H9 (cell line): Measurements from ENCODE around the gene ZSCAN30. TPM values are rescaled to one million over a fixed set of nuclear protein-coding genes. Genes with fewer than 3 reads are reported as not detected.

ENCODE experiments used
- DNase-seq: peaks from one replicate; pipeline ENCODE4 v3.0.0-alpha.2; 2017
- H2AFZ ChIP-seq: one replicate; pipeline ENCODE4 v1.6.1; 2013; ENCODE audit warnings: mild to moderate bottlenecking, low read length, control low read depth, moderate library complexity
- H2AK5ac ChIP-seq: 2 replicates; pipeline ENCODE4 v1.6.1; 2013; ENCODE audit warnings: low read length, control low read depth, mixed read lengths; ENCODE audit not compliant: insufficient read length
- H2BK120ac ChIP-seq: one replicate; pipeline ENCODE4 v1.6.1; 2013; ENCODE audit warnings: low read depth, mild to moderate bottlenecking, low read length, control low read depth, inconsistent platforms; ENCODE audit not compliant: poor library complexity, severe bottlenecking
- H2BK12ac ChIP-seq: 2 replicates; pipeline ENCODE4 v1.6.1; 2013; ENCODE audit warnings: low read length, control low read depth, mixed read lengths, low read depth; ENCODE audit not compliant: insufficient read length
- H2BK15ac ChIP-seq: 2 replicates; pipeline ENCODE4 v1.6.1; 2013; ENCODE audit warnings: low read depth, low read length, control low read depth
- H2BK20ac ChIP-seq: one replicate; pipeline ENCODE4 v1.6.1; 2013; ENCODE audit warnings: low read depth, mild to moderate bottlenecking, low read length, control low read depth, inconsistent platforms; ENCODE audit not compliant: poor library complexity, severe bottlenecking
- H2BK5ac ChIP-seq: 2 replicates; pipeline ENCODE4 v1.6.1; 2013; ENCODE audit warnings: low read length, control low read depth, mixed read lengths; ENCODE audit not compliant: insufficient read length
- H3K14ac ChIP-seq: 2 replicates; pipeline ENCODE4 v1.6.1; 2013; ENCODE audit warnings: low read length, control low read depth; ENCODE audit not compliant: insufficient read depth
- H3K18ac ChIP-seq: 2 replicates; pipeline ENCODE4 v1.6.1; 2013; ENCODE audit warnings: low read depth, mild to moderate bottlenecking, mixed read lengths, low read length, control low read depth; ENCODE audit not compliant: insufficient read length
- H3K23ac ChIP-seq: 2 replicates; pipeline ENCODE4 v1.6.1; 2013; ENCODE audit warnings: low read length, control low read depth, mixed read lengths, low read depth; ENCODE audit not compliant: insufficient read length
- H3K23me2 ChIP-seq: 2 replicates; pipeline ENCODE4 v1.6.1; 2013; ENCODE audit warnings: low read depth, mild to moderate bottlenecking, mixed read lengths, low read length, control low read depth; ENCODE audit not compliant: insufficient read length, poor library complexity, severe bottlenecking
- H3K27ac ChIP-seq: 2 replicates; pipeline ENCODE4 v1.5.1; 2013; ENCODE audit warnings: low read length, control low read depth, mixed read lengths, low read depth; ENCODE audit not compliant: insufficient read length
- H3K27me3 ChIP-seq: 2 replicates; pipeline ENCODE4 v1.6.1; 2013; ENCODE audit warnings: low read length, control low read depth, inconsistent platforms; ENCODE audit not compliant: insufficient read depth
- H3K4ac ChIP-seq: 2 replicates; pipeline ENCODE4 v1.6.1; 2013; ENCODE audit warnings: low read depth, mild to moderate bottlenecking, control low read depth, inconsistent platforms, low read length, moderate library complexity
- H3K4me1 ChIP-seq: 2 replicates; pipeline ENCODE4 v1.6.1; 2013; ENCODE audit warnings: low read length, control low read depth, inconsistent platforms; ENCODE audit not compliant: insufficient read depth
- H3K4me2 ChIP-seq: 2 replicates; pipeline ENCODE4 v1.6.1; 2013; ENCODE audit warnings: low read length, control low read depth, mixed read lengths; ENCODE audit not compliant: insufficient read length, insufficient read depth
- H3K56ac ChIP-seq: 2 replicates; pipeline ENCODE4 v1.6.1; 2013; ENCODE audit warnings: low read depth, mild to moderate bottlenecking, mixed read lengths, low read length, control low read depth; ENCODE audit not compliant: insufficient read length
- H3K79me1 ChIP-seq: 2 replicates; pipeline ENCODE4 v1.6.1; 2013; ENCODE audit warnings: low read depth, mild to moderate bottlenecking, moderate library complexity, low read length, control low read depth, inconsistent platforms; ENCODE audit not compliant: insufficient read depth, poor library complexity, severe bottlenecking
- H3K79me2 ChIP-seq: 2 replicates; pipeline ENCODE4 v1.6.1; 2013; ENCODE audit warnings: low read length, control low read depth, inconsistent platforms; ENCODE audit not compliant: insufficient read depth
- H3K9ac ChIP-seq: 2 replicates; pipeline ENCODE4 v1.6.1; 2013; ENCODE audit warnings: low read length, control low read depth, mixed read lengths; ENCODE audit not compliant: insufficient read length; ENCODE audit errors: extremely low read depth
- H3K9me3 ChIP-seq: one replicate; pipeline ENCODE4 v1.6.1; 2013; ENCODE audit warnings: low read depth, low read length, inconsistent platforms; ENCODE audit not compliant: control insufficient read depth
- H3T11ph ChIP-seq: one replicate; pipeline ENCODE4 v1.6.1; 2013; ENCODE audit warnings: mild to moderate bottlenecking, low read length, control low read depth, inconsistent platforms
- H4K20me1 ChIP-seq: one replicate; pipeline ENCODE4 v1.6.1; 2013; ENCODE audit not compliant: control insufficient read depth, insufficient read length, insufficient read depth
- H4K5ac ChIP-seq: 2 replicates; pipeline ENCODE4 v1.6.1; 2013; ENCODE audit warnings: low read depth, mild to moderate bottlenecking, mixed read lengths, low read length, control low read depth; ENCODE audit not compliant: insufficient read length
- H4K8ac ChIP-seq: replicated peaks from 2 replicates; pipeline ENCODE4 v1.6.1; 2013; ENCODE audit warnings: low read length, control low read depth, mixed read lengths, low read depth; ENCODE audit not compliant: insufficient read length
- H4K91ac ChIP-seq: 2 replicates; pipeline ENCODE4 v1.6.1; 2013; ENCODE audit warnings: low read depth, mild to moderate bottlenecking, moderate library complexity, mixed read lengths, low read length, control low read depth; ENCODE audit not compliant: insufficient read length
- H3K27ac Mint-ChIP-seq, 3 experiments: 2 replicates in 2 of 3; 3 replicates in 1 of 3; pipeline ENCODE4 v1.8.0; 2020 to 2021; ENCODE audit warnings: mixed read lengths in 3 of 3, mild to moderate bottlenecking in 1 of 3, moderate library complexity in 1 of 3
- H3K27me3 Mint-ChIP-seq: 2 replicates; pipeline ENCODE4 v1.8.0; 2021; ENCODE audit warnings: low read depth, mild to moderate bottlenecking, moderate library complexity, mixed read lengths
- H3K36me3 Mint-ChIP-seq, 3 experiments: 2 replicates in 2 of 3; 3 replicates in 1 of 3; pipeline ENCODE4 v1.8.0; 2020 to 2021; ENCODE audit warnings: low read depth in 3 of 3, mixed read lengths in 3 of 3; ENCODE audit not compliant: insufficient read depth in 1 of 3
- H3K4me1 Mint-ChIP-seq, 2 experiments: 2 replicates each; pipeline ENCODE4 v1.8.0; 2020; ENCODE audit warnings: mixed read lengths in 2 of 2
- H3K4me3 Mint-ChIP-seq, 2 experiments: 2 replicates in 1 of 2; 3 replicates in 1 of 2; pipeline ENCODE4 v1.8.0; 2020 to 2021; ENCODE audit warnings: mild to moderate bottlenecking in 2 of 2, mixed read lengths in 2 of 2, moderate library complexity in 1 of 2
- H3K9me3 Mint-ChIP-seq, 2 experiments: 2 replicates in 1 of 2; 3 replicates in 1 of 2; pipeline ENCODE4 v1.8.0; 2020; ENCODE audit warnings: mild to moderate bottlenecking in 2 of 2, mixed read lengths in 2 of 2, moderate library complexity in 1 of 2
- total RNA-seq: library from RNA; stranded (reverse); gene quantifications from 2 replicates; pipeline ENCODE4 v1.2.1, GENCODE V29; 2021
- TF ChIP-seq, protein P1 (sequence below): fragments of 200-600 bp; sonication (generic); conservative IDR thresholded peaks from 3 replicates; pipeline ENCODE4 v1.8.0; 2021; ENCODE audit warnings: antibody characterized with exemption, mild to moderate bottlenecking

ZSCAN30 gene
- total RNA-seq, 1 experiment from 2014 or later: 11.6 TPM

DNA sequence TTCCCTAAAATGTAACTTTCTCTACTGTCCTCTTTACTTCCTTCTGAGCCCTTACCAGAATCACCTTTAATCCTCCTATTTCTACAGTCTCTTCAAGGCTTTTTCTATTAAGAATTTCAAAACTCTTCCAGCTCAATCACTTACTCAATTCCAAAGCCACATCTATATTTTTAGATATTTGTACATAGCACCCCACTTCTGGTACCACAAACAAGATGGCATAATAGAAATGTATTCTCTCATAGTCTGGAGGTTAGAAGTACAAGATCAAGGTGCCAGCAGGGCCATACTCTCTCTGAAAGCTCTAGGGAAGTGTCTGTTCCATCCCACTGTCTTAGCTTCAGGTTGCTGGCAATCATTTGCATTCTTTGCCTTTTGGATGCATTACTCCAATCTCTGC lies 11.1 kb downstream of the ZSCAN30 start:
- no peaks in the 10 kb centered on the region for H3K79me1 ChIP-seq
- no peak overlapping the region for H3K27ac ChIP-seq
- no peak overlapping the region for H3T11ph ChIP-seq
- TF ChIP-seq, protein P1, sequence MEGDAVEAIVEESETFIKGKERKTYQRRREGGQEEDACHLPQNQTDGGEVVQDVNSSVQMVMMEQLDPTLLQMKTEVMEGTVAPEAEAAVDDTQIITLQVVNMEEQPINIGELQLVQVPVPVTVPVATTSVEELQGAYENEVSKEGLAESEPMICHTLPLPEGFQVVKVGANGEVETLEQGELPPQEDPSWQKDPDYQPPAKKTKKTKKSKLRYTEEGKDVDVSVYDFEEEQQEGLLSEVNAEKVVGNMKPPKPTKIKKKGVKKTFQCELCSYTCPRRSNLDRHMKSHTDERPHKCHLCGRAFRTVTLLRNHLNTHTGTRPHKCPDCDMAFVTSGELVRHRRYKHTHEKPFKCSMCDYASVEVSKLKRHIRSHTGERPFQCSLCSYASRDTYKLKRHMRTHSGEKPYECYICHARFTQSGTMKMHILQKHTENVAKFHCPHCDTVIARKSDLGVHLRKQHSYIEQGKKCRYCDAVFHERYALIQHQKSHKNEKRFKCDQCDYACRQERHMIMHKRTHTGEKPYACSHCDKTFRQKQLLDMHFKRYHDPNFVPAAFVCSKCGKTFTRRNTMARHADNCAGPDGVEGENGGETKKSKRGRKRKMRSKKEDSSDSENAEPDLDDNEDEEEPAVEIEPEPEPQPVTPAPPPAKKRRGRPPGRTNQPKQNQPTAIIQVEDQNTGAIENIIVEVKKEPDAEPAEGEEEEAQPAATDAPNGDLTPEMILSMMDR: no peak
- Mint-ChIP-seq H3K4me1 (no peaks in the 10 kb centered on the region), H3K27ac (no peak overlapping the region), H3K9me3 (peaks cover 51 to 54% of the 10 kb centered on the region in 2 experiments), H3K4me3 (no peak overlapping the region), H3K36me3 (peaks cover 21 to 46% (median 38%) of the 10 kb centered on the region in 3 experiments), H3K27me3 (no peaks in the 10 kb centered on the region; the same call in 1 of the 2 replicates)
- H3K9me3 ChIP-seq: peaks cover 37% of the 10 kb centered on the region
- no peak for DNase-seq
- no peak overlapping the region for H2BK20ac ChIP-seq
- H2BK12ac ChIP-seq: no peak overlapping the region
- no peak overlapping the region for H4K5ac ChIP-seq
- H3K4me1 ChIP-seq: no peaks in the 10 kb centered on the region
- H3K27me3 ChIP-seq: no peaks in the 10 kb centered on the region
- no peak overlapping the region for H4K91ac ChIP-seq
- H3K79me2 ChIP-seq: no peaks in the 10 kb centered on the region
- H2BK5ac ChIP-seq: no peak overlapping the region
- no peak overlapping the region for H3K9ac ChIP-seq
- H3K23ac ChIP-seq: no peak overlapping the region
- H4K8ac ChIP-seq: no peak overlapping the region
- H2BK15ac ChIP-seq: no peak overlapping the region
- H2AFZ ChIP-seq: no peak overlapping the region
- H3K14ac ChIP-seq: no peak overlapping the region
- H4K20me1 ChIP-seq: no peaks in the 10 kb centered on the region
- H2AK5ac ChIP-seq: no peak overlapping the region
- no peak overlapping the region for H3K4ac ChIP-seq
- no peak overlapping the region for H2BK120ac ChIP-seq
- H3K18ac ChIP-seq: no peak overlapping the region
- H3K56ac ChIP-seq: no peak overlapping the region
- no peak overlapping the region for H3K4me2 ChIP-seq
- H3K23me2 ChIP-seq: no peaks in the 10 kb centered on the region
